GM18507 (cell line): Measurements from ENCODE around the gene RARB.

Source experiments
- DNase-seq: peaks from one replicate; pipeline ENCODE4 v3.0.0; 2011; ENCODE audit warnings: low read depth; ENCODE audit not compliant: insufficient read length; ENCODE audit errors: extremely low spot score
- FAIRE-seq: peaks from 2 replicates; lab custom pipeline; 2011; peaks lifted over from hg19 to GRCh38; lab: Jason Lieb, UNC

RARB gene

GRCh38 chr3:25463836-25464418 lies 35.9 kb downstream of the RARB start:
- FAIRE-seq (no peak), DNase-seq (no peak)

GRCh38 chr3:25465266-25465860 lies 37.3 kb downstream of the RARB start:
- DNase-seq: no peak
- no peak for FAIRE-seq

GRCh38 chr3:25468866-25469319 lies 40.8 kb downstream of the RARB start:
- no peak for DNase-seq
- no peak for FAIRE-seq

GRCh38 chr3:25469558-25469957 lies 41.5 kb downstream of the RARB start:
- FAIRE-seq (no peak), DNase-seq (no peak)

GRCh38 chr3:25471081-25471768 lies 43.2 kb downstream of the RARB start:
- no peak for FAIRE-seq

GRCh38 chr3:25472153-25472552 lies 44.1 kb downstream of the RARB start:
- FAIRE-seq (no peak), DNase-seq (no peak)

More at GRCh38 chr3:25471081-25471768, 43.2 kb downstream of the RARB start:
- DNase-seq: no peak

GRCh38 chr3:25472731-25473130 lies 44.7 kb downstream of the RARB start:
- DNase-seq (no peak), FAIRE-seq (no peak)

- FAIRE-seq: no peak
- DNase-seq: no peak
Measured at GRCh38 chr3:25473246-25473645, 45.2 kb downstream of the RARB start.

- DNase-seq (no peak), FAIRE-seq (no peak)
Measured at GRCh38 chr3:25474052-25474451, 46.0 kb downstream of the RARB start.

- no peak for DNase-seq
- no peak for FAIRE-seq
Measured at GRCh38 chr3:25476639-25477038, 48.6 kb downstream of the RARB start.

GRCh38 chr3:25478211-25478757 lies 50.2 kb downstream of the RARB start:
- DNase-seq (no peak), FAIRE-seq (no peak)

GRCh38 chr3:25478964-25479726 lies 51.1 kb downstream of the RARB start:
- no peak for FAIRE-seq

GRCh38 chr3:25479727-25480010 lies 51.6 kb downstream of the RARB start:
- DNase-seq (no peak), FAIRE-seq (no peak)

More at GRCh38 chr3:25478964-25479726, 51.1 kb downstream of the RARB start:
- no peak for DNase-seq

- DNase-seq: no peak
- FAIRE-seq: no peak
Measured at GRCh38 chr3:25480811-25481210, 52.7 kb downstream of the RARB start.

GRCh38 chr3:25481386-25481785 lies 53.3 kb downstream of the RARB start:
- DNase-seq (no peak), FAIRE-seq (no peak)

GRCh38 chr3:25483456-25483855 lies 55.4 kb downstream of the RARB start:
- FAIRE-seq (no peak), DNase-seq (no peak)

GRCh38 chr3:25485673-25486072 lies 57.6 kb downstream of the RARB start:
- FAIRE-seq (no peak), DNase-seq (no peak)

GRCh38 chr3:25486932-25487331 lies 58.9 kb downstream of the RARB start:
- DNase-seq: no peak
- no peak for FAIRE-seq

- no peak for DNase-seq
- FAIRE-seq: no peak
Measured at GRCh38 chr3:25489858-25490593, 62.0 kb downstream of the RARB start.

- FAIRE-seq (no peak), DNase-seq (no peak)
Measured at GRCh38 chr3:25493246-25493645, 65.2 kb downstream of the RARB start.
